ENCODE data around the gene TUBB3. TPM values are rescaled to one million over a fixed set of nuclear protein-coding genes. Genes with fewer than 3 reads are reported as not detected.

The TUBB3 gene
- total RNA-seq, 1 donor from 2014 or later, result 84.9 TPM

DNA sequence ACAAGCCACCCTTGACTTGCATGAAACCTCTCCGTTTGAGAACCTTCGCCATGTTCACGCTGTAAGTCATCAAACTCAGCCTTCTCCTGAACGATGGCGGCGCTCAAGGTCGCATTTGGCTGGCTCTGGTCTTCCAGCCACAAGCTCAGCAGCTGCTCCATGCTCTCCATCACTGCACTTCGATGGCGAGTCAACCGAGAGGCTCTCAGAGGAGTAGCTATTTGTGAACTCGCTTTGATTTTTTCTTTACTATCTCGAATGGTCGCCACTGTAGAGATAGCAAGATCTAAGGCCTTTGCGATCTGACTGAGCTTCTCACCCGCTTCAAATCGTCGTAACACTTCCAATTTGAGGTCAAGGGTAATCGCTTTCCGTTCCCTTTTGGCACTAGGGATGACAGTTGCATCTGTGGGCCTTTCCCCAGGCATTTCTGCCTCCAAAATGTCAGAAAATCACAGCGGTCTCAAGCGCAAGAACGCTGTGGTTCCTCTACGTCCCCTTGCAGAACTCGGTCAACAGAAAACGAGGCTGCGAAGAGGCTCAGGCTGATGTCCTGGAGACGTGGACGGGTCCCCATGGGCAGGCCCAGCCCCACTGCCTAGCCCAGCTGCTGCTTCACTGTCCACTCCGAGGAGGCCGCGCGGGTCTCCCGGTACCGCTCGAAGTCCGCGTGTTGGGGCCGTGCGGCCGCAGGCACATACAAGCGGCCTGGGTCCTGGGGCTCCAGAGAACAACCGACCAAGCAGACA is 48.5 kb downstream of the TUBB3 start:
- H3K4me1 Mint-ChIP-seq (ENCODE audit: unreplicated experiment), result peaks cover 15% of the 10 kb centered on the region
- no peaks in the 10 kb centered on the region for H3K27me3 Mint-ChIP-seq (ENCODE audit: unreplicated experiment)
- no peaks in the 10 kb centered on the region for H3K36me3 Mint-ChIP-seq (ENCODE audit: unreplicated experiment)
- H3K4me3 Mint-ChIP-seq (ENCODE audit: unreplicated experiment), result peak overlapping the region; percentile 96
- peak overlapping the region; percentile 97 for H3K27ac Mint-ChIP-seq (ENCODE audit: unreplicated experiment)
- no peaks in the 10 kb centered on the region for H3K9me3 Mint-ChIP-seq (ENCODE audit: unreplicated experiment)
- DNase-seq (ENCODE audit: extremely low spot score, unreplicated experiment), result no peak
- TF ChIP-seq, protein P1, sequence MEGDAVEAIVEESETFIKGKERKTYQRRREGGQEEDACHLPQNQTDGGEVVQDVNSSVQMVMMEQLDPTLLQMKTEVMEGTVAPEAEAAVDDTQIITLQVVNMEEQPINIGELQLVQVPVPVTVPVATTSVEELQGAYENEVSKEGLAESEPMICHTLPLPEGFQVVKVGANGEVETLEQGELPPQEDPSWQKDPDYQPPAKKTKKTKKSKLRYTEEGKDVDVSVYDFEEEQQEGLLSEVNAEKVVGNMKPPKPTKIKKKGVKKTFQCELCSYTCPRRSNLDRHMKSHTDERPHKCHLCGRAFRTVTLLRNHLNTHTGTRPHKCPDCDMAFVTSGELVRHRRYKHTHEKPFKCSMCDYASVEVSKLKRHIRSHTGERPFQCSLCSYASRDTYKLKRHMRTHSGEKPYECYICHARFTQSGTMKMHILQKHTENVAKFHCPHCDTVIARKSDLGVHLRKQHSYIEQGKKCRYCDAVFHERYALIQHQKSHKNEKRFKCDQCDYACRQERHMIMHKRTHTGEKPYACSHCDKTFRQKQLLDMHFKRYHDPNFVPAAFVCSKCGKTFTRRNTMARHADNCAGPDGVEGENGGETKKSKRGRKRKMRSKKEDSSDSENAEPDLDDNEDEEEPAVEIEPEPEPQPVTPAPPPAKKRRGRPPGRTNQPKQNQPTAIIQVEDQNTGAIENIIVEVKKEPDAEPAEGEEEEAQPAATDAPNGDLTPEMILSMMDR (IDR thresholded peaks at IDR 0.05), result no peak

GRCh38 chr16:89972244-89973234 is 49.4 kb downstream of the TUBB3 start:
- peaks cover 15% of the 10 kb centered on the region for H3K4me1 Mint-ChIP-seq (ENCODE audit: unreplicated experiment)
- no peaks in the 10 kb centered on the region for H3K36me3 Mint-ChIP-seq (ENCODE audit: unreplicated experiment)
- TF ChIP-seq, protein P1 (IDR thresholded peaks at IDR 0.05), result no peak
- peak; percentile 97 for DNase-seq (ENCODE audit: extremely low spot score, unreplicated experiment)
- no peaks in the 10 kb centered on the region for H3K27me3 Mint-ChIP-seq (ENCODE audit: unreplicated experiment)
- H3K27ac Mint-ChIP-seq (ENCODE audit: unreplicated experiment), result peak overlapping the region; percentile 97
- H3K9me3 Mint-ChIP-seq (ENCODE audit: unreplicated experiment), result no peaks in the 10 kb centered on the region
- H3K4me3 Mint-ChIP-seq (ENCODE audit: unreplicated experiment), result peak overlapping the region; percentile 96

DNA sequence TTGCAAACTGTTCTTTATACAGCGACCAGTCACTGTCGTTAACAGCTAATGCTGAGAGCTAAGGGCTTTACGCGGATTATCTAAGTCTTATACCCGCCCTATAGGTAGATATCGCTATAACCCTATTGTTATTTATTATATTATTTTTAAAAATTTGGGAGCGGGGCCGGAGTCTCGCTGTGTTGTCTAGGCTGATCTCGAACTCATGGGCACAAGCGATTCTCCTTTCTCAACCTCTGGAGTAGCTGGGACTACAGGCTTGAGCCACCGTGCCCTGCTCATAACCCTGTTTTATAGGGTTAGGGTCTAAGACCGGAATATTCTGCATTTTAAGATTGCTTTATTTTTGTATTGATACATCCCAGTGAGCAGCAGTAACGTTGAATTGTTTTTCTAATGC is 50.1 kb downstream of the TUBB3 start:
- DNase-seq (ENCODE audit: extremely low spot score, unreplicated experiment), result no peak
- H3K4me1 Mint-ChIP-seq (ENCODE audit: unreplicated experiment), result peaks cover 15% of the 10 kb centered on the region
- H3K27ac Mint-ChIP-seq (ENCODE audit: unreplicated experiment), result peak overlapping the region; percentile 97
- no peaks in the 10 kb centered on the region for H3K36me3 Mint-ChIP-seq (ENCODE audit: unreplicated experiment)
- TF ChIP-seq, protein P1 (IDR thresholded peaks at IDR 0.05), result no peak
- peak overlapping the region; percentile 96 for H3K4me3 Mint-ChIP-seq (ENCODE audit: unreplicated experiment)
- H3K27me3 Mint-ChIP-seq (ENCODE audit: unreplicated experiment), result no peaks in the 10 kb centered on the region
- no peaks in the 10 kb centered on the region for H3K9me3 Mint-ChIP-seq (ENCODE audit: unreplicated experiment)

GRCh38 chr16:89973654-89974335 is 50.7 kb downstream of the TUBB3 start:
- TF ChIP-seq, protein P1 (IDR thresholded peaks at IDR 0.05), result no peak
- no peaks in the 10 kb centered on the region for H3K27me3 Mint-ChIP-seq (ENCODE audit: unreplicated experiment)

More at GRCh38 chr16:89973654-89974335, 50.7 kb downstream of the TUBB3 start:
- H3K4me1 Mint-ChIP-seq (ENCODE audit: unreplicated experiment), result peaks cover 15% of the 10 kb centered on the region
- DNase-seq (ENCODE audit: extremely low spot score, unreplicated experiment), result no peak
- H3K4me3 Mint-ChIP-seq (ENCODE audit: unreplicated experiment), result peak overlapping the region; percentile 96
- peak overlapping the region; percentile 27 for H3K27ac Mint-ChIP-seq (ENCODE audit: unreplicated experiment)
- peaks cover under 1% of the 10 kb centered on the region for H3K36me3 Mint-ChIP-seq (ENCODE audit: unreplicated experiment)
- H3K9me3 Mint-ChIP-seq (ENCODE audit: unreplicated experiment), result no peaks in the 10 kb centered on the region

All from osteocyte (in vitro differentiated cells).